ENCODE data around the gene NBPF9.
"Not testable (repeated sequence)": the region's sequence is repeated elsewhere in the genome, so short reads cannot be mapped to it uniquely, and the experiment has no call there.

The NBPF9 gene, protein sequence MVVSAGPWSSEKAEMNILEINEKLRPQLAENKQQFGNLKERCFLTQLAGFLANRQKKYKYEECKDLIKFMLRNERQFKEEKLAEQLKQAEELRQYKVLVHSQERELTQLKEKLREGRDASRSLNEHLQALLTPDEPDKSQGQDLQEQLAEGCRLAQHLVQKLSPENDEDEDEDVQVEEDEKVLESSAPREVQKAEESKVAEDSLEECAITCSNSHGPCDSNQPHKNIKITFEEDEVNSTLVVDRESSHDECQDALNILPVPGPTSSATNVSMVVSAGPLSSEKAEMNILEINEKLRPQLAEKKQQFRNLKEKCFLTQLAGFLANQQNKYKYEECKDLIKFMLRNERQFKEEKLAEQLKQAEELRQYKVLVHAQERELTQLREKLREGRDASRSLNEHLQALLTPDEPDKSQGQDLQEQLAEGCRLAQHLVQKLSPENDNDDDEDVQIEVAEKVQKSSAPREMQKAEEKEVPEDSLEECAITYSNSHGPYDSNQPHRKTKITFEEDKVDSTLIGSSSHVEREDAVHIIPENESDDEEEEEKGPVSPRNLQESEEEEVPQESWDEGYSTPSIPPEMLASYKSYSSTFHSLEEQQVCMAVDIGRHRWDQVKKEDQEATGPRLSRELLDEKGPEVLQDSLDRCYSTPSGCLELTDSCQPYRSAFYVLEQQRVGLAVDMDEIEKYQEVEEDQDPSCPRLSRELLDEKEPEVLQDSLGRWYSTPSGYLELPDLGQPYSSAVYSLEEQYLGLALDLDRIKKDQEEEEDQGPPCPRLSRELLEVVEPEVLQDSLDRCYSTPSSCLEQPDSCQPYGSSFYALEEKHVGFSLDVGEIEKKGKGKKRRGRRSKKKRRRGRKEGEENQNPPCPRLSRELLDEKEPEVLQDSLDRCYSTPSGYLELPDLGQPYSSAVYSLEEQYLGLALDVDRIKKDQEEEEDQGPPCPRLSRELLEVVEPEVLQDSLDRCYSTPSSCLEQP (N-terminal part only)

DNA sequence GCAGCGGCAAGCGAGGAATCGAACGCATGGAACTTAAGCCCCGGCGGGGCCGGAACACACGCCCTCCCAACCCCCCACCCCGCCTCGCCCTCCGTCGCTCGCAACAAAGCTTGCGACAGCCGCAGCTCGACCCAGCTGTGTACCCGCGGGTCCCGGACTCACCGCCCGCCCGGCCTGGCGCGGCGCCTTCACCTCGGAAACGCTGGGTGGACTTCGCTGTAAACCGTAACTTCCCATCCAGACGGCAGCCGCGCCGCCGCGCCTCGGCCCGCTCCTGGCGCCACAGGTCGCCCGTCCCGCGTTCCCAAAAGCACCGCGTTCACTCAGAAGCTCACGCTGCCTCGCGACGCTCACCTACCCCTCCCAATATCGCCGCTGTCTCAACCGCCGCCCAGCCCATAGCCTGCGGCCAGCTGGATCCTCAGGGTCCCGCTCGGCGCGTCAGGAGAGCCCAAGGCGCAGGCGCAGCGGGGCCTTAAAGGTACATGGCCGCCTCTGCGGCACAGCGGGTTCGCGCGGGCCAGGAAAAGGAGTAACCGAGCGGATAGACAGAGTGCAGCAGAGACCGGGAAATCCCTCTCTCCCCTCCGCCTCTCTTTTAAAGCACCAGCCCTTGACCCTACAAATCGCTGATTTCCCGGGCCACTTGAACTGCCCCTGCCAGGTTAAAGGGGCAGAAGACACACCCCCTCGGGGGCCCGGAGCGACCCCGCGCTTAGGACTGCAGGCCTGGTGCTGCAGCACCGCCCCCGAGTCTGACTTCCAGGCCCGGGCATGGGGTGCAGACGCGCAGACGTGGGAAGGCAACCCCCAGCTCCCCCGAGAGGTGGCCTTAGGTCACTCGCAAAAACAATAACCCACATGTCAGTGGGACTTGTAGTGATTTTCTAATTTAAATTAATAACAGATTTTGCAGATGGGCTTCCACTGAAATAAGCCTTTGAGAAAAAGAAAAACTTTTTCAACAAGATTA is at the start of gene NBPF9:
NBPF9 (minus strand) TSS at position 443 of the 973 bp plus-strand sequence. CDS start 21,412 bp downstream, outside the sequence.
- ATAC-seq (replicated peaks) = peak; percentile 97 to 98
- Mint-ChIP-seq H3K27ac (peak within 1 kb of the TSS; percentile 98), H3K4me3 (peak within 1 kb of the TSS; percentile 96 to 98)
- peak; percentile 48 for DNase-seq
- H3K4me1 Mint-ChIP-seq, H3K27me3 Mint-ChIP-seq, H3K9me3 Mint-ChIP-seq, H3K36me3 Mint-ChIP-seq: not testable (repeated sequence)

DNA sequence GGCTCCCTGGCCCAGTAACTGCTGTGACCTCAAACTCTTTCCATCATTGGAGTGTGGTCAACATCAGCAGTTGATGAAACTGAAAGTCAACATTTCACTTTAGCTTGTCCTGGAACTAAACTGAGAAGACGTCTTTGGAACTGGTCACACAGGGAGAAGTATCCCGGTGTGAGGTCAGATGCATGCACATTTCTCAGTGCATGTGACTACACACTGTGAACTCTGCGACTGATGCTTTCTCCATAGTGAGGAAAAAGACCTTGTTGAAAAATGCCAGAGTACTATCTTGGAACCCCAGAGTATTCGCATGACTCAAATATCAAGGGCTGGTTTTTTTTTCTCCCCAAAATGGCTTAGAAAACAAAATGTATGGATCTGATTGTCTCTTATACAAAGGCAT is 46.6 kb upstream of the NBPF9 start:
- not testable (repeated sequence) for DNase-seq; H3K4me1 Mint-ChIP-seq; H3K9me3 Mint-ChIP-seq; ATAC-seq (replicated peaks); H3K4me3 Mint-ChIP-seq; H3K27ac Mint-ChIP-seq; H3K36me3 Mint-ChIP-seq; H3K27me3 Mint-ChIP-seq

DNA sequence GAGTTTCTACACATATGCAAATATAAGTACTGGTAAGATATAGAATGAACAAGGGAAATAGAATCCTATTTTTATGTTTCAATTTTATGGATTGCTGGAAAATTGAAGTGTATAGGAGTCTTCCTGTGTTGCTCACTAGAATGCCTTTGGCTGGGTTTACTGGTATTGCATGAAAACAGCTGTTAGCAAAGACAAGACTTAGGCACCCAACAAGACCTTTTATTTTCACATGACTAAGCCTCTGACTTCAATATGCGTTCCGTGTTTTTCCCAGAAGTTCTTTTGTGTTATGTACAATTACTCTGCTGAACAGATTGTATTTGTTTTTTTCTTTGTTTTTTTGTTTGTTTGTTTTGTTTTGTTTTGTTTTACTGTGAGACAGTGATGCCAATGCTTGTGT is 34.2 kb upstream of the NBPF9 start:
- not testable (repeated sequence) for DNase-seq; ATAC-seq (replicated peaks); H3K36me3 Mint-ChIP-seq; H3K27ac Mint-ChIP-seq; H3K4me3 Mint-ChIP-seq; H3K27me3 Mint-ChIP-seq; H3K9me3 Mint-ChIP-seq; H3K4me1 Mint-ChIP-seq

DNA sequence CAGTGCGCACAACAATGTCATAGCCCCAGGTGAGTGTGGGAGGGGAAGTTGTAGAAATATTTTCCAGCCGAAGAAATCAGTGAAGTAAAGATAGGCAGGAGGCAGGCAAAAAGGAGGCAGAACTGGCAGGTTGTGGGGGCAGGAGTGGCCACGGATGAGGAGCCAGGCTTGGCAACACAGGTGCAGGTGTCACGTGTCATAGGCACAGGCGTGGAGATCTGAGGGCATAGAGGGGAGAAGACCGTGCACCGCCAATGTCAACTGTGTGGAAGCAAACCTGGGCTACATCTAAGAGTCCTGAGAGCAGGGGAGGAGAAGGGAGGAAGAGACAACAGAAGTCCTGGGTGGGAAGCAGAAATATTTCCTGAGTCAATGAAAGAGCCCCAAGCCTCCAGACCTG is 27.6 kb upstream of the NBPF9 start:
- H3K36me3 Mint-ChIP-seq; DNase-seq; H3K4me1 Mint-ChIP-seq; H3K27me3 Mint-ChIP-seq; H3K27ac Mint-ChIP-seq; ATAC-seq (replicated peaks); H3K9me3 Mint-ChIP-seq; H3K4me3 Mint-ChIP-seq: not testable (repeated sequence)

DNA sequence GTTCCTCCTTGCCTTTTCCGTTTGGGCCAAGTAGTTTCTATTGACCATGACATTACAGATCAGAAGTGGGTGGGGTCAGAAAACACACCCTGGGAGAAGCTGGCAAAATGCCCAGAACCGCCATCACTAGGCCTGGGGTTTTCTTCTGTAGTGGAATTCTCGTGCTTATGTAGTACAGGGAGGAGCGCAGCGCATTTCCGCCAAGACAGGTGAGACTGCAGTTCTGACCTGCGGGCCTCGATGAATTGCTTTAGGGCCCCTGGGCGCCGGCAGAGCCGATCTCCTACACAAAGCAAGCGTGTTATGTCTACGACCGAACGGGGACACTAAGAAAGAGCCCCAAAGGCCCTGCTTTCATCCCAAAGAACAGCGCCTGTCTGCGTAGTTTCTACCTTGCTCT is 25.9 kb upstream of the NBPF9 start:
- H3K9me3 Mint-ChIP-seq; ATAC-seq (replicated peaks); H3K27me3 Mint-ChIP-seq; H3K4me1 Mint-ChIP-seq; H3K36me3 Mint-ChIP-seq; DNase-seq; H3K4me3 Mint-ChIP-seq; H3K27ac Mint-ChIP-seq: not testable (repeated sequence)

DNA sequence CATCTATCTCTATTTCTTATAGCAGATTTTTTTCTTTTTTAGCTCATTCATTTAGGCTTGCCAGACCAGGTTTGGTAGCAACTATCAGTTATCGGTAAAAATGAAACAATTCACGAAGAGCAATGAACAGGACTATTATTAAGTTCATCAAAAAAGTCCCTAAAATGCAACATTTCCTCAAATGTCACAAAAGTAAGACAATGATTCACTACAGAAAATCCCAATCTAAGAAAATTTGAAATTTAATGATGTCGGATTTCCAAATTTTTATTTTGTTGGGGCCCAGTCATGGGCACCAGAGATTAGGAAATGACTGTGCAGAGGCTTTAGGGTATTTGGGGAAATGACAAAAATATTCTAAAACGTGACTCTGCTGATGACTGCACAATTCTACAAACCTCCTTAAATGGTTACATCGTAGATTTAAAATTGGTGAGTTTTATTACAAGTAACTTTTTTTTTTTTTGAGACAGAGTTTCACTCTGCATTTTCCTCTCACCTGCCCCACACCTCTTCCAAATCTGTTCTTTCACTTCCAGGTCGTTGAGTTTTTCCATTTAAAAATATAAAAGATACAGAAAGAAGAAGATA is 23.3 kb upstream of the NBPF9 start:
- not testable (repeated sequence) for H3K4me1 Mint-ChIP-seq; ATAC-seq (replicated peaks); H3K27ac Mint-ChIP-seq; DNase-seq; H3K36me3 Mint-ChIP-seq; H3K9me3 Mint-ChIP-seq; H3K27me3 Mint-ChIP-seq; H3K4me3 Mint-ChIP-seq

DNA sequence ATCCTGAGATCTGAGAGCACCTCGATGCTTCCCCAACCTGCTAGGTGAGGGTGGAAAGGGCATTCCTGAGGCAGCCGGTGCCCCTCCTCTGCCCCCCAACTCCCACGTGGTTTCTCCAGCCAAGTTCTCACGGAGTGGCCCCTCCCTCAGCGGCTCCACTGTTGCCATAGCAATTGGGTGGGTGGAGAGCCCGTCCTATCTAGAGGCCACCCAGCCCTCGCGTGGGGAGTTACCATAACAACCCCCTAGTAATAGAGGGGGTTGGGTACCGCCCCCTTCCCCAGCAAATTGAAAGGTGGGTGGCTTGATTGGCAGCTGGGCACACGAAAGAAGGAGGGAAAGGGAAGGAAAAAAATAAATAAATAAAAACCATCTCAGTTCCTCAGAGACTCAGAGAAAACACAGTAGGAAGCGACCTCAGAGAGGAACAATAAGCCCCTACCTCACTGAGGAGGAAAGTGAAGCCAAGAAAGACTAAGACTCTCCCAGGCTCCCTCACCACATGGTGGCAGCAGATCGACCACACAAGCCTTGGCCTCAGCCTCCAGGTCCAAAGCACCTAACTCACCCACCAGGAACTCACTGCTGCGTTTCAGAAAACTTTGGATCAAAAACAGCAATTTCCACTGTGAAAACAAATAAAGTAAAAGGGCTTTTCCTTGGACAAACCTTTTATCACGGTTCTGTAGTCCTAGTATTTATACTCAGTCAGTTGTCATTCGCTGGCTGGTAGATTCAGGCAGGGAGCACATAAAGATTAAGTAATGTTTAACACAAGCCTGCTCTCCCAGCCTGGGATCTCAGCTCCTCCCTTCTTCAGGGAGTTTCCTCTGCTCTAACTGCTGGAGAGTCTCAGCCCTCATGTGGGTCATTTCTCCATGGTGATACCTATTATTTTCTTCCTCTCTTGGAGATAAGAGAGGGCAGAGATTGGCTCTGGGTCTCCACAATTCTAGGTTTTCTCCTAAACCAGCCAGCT is 20.9 kb upstream of the NBPF9 start:
- H3K27me3 Mint-ChIP-seq, H3K4me3 Mint-ChIP-seq, H3K36me3 Mint-ChIP-seq, H3K27ac Mint-ChIP-seq, H3K9me3 Mint-ChIP-seq, H3K4me1 Mint-ChIP-seq: not testable (repeated sequence)
- ATAC-seq (replicated peaks) (peak in 1 of 2 donors; percentile 57), DNase-seq (peak; percentile 4)

DNA sequence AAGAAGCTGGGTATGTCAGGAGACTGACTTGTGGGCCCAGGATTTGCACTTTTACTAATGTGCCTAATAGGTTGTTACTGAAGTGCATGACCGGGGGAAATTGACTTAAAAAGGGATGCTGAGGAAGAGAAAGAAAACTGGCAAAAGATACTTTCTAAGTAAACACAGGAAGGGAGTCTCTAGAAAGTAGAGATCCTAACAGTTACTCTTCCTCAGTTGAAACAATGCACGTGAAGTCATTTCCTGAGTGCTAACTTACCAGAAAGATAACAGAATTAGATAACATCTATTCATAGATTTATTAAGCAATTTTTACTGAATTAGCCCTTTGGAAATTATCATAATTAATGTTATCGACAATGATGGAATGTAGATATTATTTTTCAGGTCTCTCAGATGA is 9.5 kb upstream of the NBPF9 start:
- H3K9me3 Mint-ChIP-seq; H3K4me3 Mint-ChIP-seq; DNase-seq; H3K27me3 Mint-ChIP-seq; ATAC-seq (replicated peaks); H3K36me3 Mint-ChIP-seq; H3K4me1 Mint-ChIP-seq; H3K27ac Mint-ChIP-seq: not testable (repeated sequence)

DNA sequence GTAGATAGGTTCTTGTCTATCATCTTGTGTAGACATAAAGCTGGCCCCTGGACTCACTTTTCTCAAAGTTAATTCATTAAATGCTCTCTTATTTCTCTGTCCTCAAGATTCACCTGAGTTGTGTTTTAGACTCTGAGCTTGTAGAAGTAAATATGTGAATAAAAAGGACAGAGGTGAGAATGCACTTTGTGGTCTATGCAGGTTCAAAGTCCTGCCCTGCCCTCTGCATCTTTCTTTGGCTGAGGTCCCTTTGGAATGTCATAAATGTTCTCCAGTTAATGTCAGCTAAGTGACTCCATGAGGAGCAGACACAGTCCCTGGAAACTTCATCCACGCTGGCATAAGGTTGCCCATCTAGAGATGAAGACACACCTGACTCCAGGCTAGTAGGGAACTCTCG is 7.0 kb upstream of the NBPF9 start:
- ATAC-seq (replicated peaks); DNase-seq; H3K4me3 Mint-ChIP-seq; H3K27me3 Mint-ChIP-seq; H3K4me1 Mint-ChIP-seq; H3K36me3 Mint-ChIP-seq; H3K9me3 Mint-ChIP-seq; H3K27ac Mint-ChIP-seq: not testable (repeated sequence)

DNA sequence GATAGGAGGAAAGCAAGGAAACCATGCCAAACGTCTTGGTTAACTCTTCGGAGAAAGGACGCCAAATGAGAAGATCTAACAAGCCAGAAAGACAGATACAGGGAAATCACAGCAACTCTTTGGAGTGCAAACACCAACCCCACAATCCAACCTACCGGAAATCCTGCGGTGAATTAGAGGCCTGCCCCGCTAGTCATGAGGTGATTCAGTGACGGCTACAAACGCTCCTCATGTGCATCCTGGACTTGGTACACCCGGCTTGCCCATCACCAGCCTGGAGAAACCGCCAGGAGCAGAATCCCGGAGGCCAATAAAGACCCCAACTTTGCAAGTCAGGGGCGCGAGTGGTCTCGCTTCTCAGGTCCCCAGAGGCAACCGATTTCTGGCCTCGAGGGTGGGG is 777 bp downstream of the NBPF9 start:
- not testable (repeated sequence) for H3K4me1 Mint-ChIP-seq, H3K36me3 Mint-ChIP-seq, H3K27ac Mint-ChIP-seq, H3K27me3 Mint-ChIP-seq, H3K9me3 Mint-ChIP-seq
- peak; percentile 24 for DNase-seq
- peak; percentile 55 to 67 for ATAC-seq (replicated peaks)
- H3K4me3 Mint-ChIP-seq = peak overlapping the region; percentile 36 to 39

DNA sequence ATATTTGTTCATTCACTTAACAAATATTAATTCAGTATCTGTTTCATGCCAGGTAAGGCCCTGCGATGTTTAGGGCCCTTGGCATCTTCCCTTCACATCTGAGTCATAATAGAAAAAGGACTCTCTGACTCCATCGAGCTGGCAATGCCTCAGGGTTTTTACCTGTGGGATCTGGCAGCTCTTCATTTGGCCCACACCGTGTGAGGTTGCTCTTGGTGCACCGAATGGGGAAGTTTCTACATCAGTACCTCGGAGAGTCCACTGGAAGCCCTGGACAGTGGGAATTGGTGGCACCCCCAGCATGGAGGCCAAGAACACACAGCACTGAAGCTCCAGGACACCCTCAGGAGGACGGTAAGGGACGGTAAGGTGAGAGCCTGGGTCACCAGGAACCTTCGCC is 5.1 kb downstream of the NBPF9 start:
- not testable (repeated sequence) for H3K27ac Mint-ChIP-seq; DNase-seq; H3K36me3 Mint-ChIP-seq; H3K9me3 Mint-ChIP-seq; H3K27me3 Mint-ChIP-seq; H3K4me3 Mint-ChIP-seq; H3K4me1 Mint-ChIP-seq; ATAC-seq (replicated peaks)

DNA sequence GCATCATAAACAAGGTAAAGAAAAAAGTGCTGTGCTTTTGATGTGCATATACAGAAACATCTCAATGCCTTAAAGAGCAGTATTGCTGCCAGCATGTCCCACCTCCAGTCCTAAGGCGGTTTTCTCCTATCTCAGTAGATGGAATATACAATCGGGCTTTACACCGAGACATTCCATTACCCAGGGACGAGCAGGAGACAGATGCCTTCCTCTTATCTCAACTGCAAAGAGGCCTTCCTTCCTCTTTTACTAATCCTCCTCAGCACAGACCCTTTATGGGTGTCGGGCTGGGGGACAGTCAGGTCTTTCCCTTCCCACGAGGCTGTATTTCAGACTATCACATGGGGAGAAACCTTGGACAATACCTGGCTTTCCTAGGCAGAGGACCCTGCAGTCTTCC is 10.2 kb downstream of the NBPF9 start:
- not testable (repeated sequence) for H3K27me3 Mint-ChIP-seq; DNase-seq; H3K4me1 Mint-ChIP-seq; ATAC-seq (replicated peaks); H3K4me3 Mint-ChIP-seq; H3K36me3 Mint-ChIP-seq; H3K9me3 Mint-ChIP-seq; H3K27ac Mint-ChIP-seq
